HG03442 (cell line): ENCODE data around the gene ZFP92.

ENCODE experiments used
- ATAC-seq: cut with Tn5 transposase; IDR thresholded peaks from one replicate; pipeline ENCODE4 v1.9.1; 2021; ENCODE audit warnings: mild to moderate bottlenecking, moderate library complexity; ENCODE audit not compliant: unreplicated experiment

Gene ZFP92

GRCh38 chrX:153450949-153451277 lies 39.6 kb downstream of the ZFP92 start:
- no peak for ATAC-seq

- ATAC-seq: no peak
These were observed 43.8 kb downstream of the ZFP92 start for GRCh38 chrX:153454901-153455550.

- ATAC-seq: no peak
These were observed 44.3 kb downstream of the ZFP92 start for GRCh38 chrX:153455571-153455970.

- ATAC-seq: no peak
These were observed 44.9 kb downstream of the ZFP92 start for GRCh38 chrX:153456161-153456560.

GRCh38 chrX:153456704-153457103 lies 45.4 kb downstream of the ZFP92 start:
- ATAC-seq: no peak

GRCh38 chrX:153457136-153457825 lies 46.0 kb downstream of the ZFP92 start:
- ATAC-seq: no peak

- no peak for ATAC-seq
These were observed 46.7 kb downstream of the ZFP92 start for GRCh38 chrX:153457827-153458466.

GRCh38 chrX:153458476-153458875 lies 47.2 kb downstream of the ZFP92 start:
- no peak for ATAC-seq

GRCh38 chrX:153459986-153460385 lies 48.7 kb downstream of the ZFP92 start:
- ATAC-seq: no peak

- no peak for ATAC-seq
These were observed 49.6 kb downstream of the ZFP92 start for GRCh38 chrX:153460826-153461225.
